IPS-15b (cell line): ENCODE results near the gene C1QTNF1.
"Not testable (repeated sequence)": the region's sequence is repeated elsewhere in the genome, so short reads cannot be mapped to it uniquely, and the experiment has no call there.

Experiments
- H3K27me3 ChIP-seq: one replicate; pipeline ENCODE4 v1.6.1; 2013; ENCODE audit warnings: low read length; ENCODE audit not compliant: control insufficient read depth, insufficient read depth
- H3K36me3 ChIP-seq: one replicate; pipeline ENCODE4 v1.6.1; 2013; ENCODE audit warnings: low read length; ENCODE audit not compliant: control insufficient read depth, insufficient read depth
- H3K4me1 ChIP-seq: one replicate; pipeline ENCODE4 v1.6.1; 2013; ENCODE audit warnings: mild to moderate bottlenecking, low read length; ENCODE audit not compliant: control insufficient read depth, insufficient read depth
- H3K4me3 ChIP-seq: one replicate; pipeline ENCODE4 v1.5.1; 2013; ENCODE audit warnings: low read depth, low read length
- H3K9ac ChIP-seq: one replicate; pipeline ENCODE4 v1.6.1; 2013; ENCODE audit warnings: low read depth, mild to moderate bottlenecking, low read length
- H3K9me3 ChIP-seq: one replicate; pipeline ENCODE4 v1.6.1; 2013; ENCODE audit warnings: mild to moderate bottlenecking, low read length; ENCODE audit not compliant: control insufficient read depth, insufficient read depth

C1QTNF1 gene

DNA sequence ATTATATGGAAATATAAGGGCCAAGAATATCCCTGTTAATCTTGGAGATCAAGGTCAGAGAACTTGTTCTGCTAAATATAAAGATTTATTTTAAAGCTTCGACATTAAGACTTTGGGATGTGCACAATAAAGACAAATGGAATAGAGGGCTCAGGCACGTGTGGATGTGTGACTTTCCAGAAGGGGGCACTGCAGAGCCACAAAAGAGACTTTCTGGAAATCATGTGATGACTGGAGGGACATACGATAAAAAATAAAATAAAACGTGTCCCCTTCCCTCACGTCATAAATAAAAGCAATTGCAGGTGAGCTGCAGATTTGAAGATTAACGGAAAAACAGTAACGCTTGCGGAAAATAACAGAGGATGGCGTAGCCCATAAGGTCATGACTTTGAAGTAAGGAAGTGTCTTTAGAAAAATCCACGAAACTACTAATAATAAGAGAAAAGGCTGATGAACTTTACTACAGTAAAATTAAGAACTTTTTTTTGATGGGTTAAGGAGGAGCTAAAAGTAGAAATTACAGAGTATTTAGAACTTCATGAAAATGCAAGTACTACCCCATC lies 41.2 kb downstream of the C1QTNF1 start:
- H3K27me3 ChIP-seq, result no peaks in the 10 kb centered on the region
- no peaks in the 10 kb centered on the region for H3K36me3 ChIP-seq
- no peaks in the 10 kb centered on the region for H3K4me1 ChIP-seq
- no peaks in the 10 kb centered on the region for H3K9me3 ChIP-seq
- no peak overlapping the region for H3K4me3 ChIP-seq
- H3K9ac ChIP-seq, result no peak overlapping the region

DNA sequence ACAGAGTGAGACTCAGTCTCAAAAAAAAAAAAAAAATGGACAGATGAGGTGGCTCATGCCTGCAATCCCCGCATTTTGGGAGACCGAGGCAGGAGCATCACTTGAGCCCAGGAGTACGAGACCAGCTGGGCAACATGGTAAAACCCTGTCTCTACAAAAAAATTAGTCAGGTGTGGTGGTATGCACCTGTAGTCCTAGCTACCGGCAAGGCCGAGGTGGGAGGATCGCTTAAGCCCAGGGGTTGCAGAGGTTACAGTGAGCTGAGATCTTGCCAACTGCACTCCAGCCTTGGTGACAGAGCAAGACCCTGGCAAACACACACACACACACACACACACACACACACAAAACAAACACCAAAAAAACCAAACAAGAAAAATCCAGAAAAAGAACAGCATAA lies 43.0 kb downstream of the C1QTNF1 start:
- H3K9ac ChIP-seq, result no peak overlapping the region
- H3K9me3 ChIP-seq, result no peaks in the 10 kb centered on the region
- no peak overlapping the region for H3K4me3 ChIP-seq
- H3K36me3 ChIP-seq, result no peaks in the 10 kb centered on the region
- no peaks in the 10 kb centered on the region for H3K4me1 ChIP-seq
- no peaks in the 10 kb centered on the region for H3K27me3 ChIP-seq

GRCh38 chr17:79070266-79070880 lies 46.4 kb downstream of the C1QTNF1 start:
- Histone ChIP-seq H3K27me3 (peaks cover under 1% of the 10 kb centered on the region), H3K36me3 (no peaks in the 10 kb centered on the region), H3K4me1 (no peaks in the 10 kb centered on the region), H3K4me3 (no peak overlapping the region), H3K9ac (no peak overlapping the region), H3K9me3 (no peaks in the 10 kb centered on the region)

- H3K36me3 ChIP-seq, result no peaks in the 10 kb centered on the region
- no peak overlapping the region for H3K9ac ChIP-seq
- peaks cover 3% of the 10 kb centered on the region for H3K27me3 ChIP-seq
- H3K4me1 ChIP-seq, result no peaks in the 10 kb centered on the region
- no peaks in the 10 kb centered on the region for H3K9me3 ChIP-seq
- no peak overlapping the region for H3K4me3 ChIP-seq
These were observed 47.3 kb downstream of the C1QTNF1 start for GRCh38 chr17:79071161-79071740.

- no peaks in the 10 kb centered on the region for H3K9me3 ChIP-seq
- no peaks in the 10 kb centered on the region for H3K36me3 ChIP-seq
- H3K4me3 ChIP-seq, result no peak overlapping the region
- H3K27me3 ChIP-seq, result peaks cover 3% of the 10 kb centered on the region
- H3K9ac ChIP-seq, result no peak overlapping the region
- H3K4me1 ChIP-seq, result no peaks in the 10 kb centered on the region
These were observed 48.6 kb downstream of the C1QTNF1 start for GRCh38 chr17:79072544-79072943.

- Histone ChIP-seq H3K36me3 (no peaks in the 10 kb centered on the region), H3K4me3 (no peak overlapping the region), H3K4me1 (no peaks in the 10 kb centered on the region), H3K9ac (no peak overlapping the region), H3K27me3 (peaks cover 3% of the 10 kb centered on the region), H3K9me3 (no peaks in the 10 kb centered on the region)
These were observed 49.2 kb downstream of the C1QTNF1 start for GRCh38 chr17:79073016-79073705.

GRCh38 chr17:79073706-79074088 lies 49.7 kb downstream of the C1QTNF1 start:
- Histone ChIP-seq H3K36me3 (no peaks in the 10 kb centered on the region), H3K27me3 (peaks cover 3% of the 10 kb centered on the region), H3K4me1 (no peaks in the 10 kb centered on the region), H3K4me3 (no peak overlapping the region), H3K9ac (no peak overlapping the region), H3K9me3 (no peaks in the 10 kb centered on the region)

- H3K36me3 ChIP-seq, H3K4me1 ChIP-seq, H3K9me3 ChIP-seq, H3K27me3 ChIP-seq, H3K4me3 ChIP-seq, H3K9ac ChIP-seq: not testable (repeated sequence)
These were observed 50.2 kb downstream of the C1QTNF1 start for GRCh38 chr17:79074121-79074648.

DNA sequence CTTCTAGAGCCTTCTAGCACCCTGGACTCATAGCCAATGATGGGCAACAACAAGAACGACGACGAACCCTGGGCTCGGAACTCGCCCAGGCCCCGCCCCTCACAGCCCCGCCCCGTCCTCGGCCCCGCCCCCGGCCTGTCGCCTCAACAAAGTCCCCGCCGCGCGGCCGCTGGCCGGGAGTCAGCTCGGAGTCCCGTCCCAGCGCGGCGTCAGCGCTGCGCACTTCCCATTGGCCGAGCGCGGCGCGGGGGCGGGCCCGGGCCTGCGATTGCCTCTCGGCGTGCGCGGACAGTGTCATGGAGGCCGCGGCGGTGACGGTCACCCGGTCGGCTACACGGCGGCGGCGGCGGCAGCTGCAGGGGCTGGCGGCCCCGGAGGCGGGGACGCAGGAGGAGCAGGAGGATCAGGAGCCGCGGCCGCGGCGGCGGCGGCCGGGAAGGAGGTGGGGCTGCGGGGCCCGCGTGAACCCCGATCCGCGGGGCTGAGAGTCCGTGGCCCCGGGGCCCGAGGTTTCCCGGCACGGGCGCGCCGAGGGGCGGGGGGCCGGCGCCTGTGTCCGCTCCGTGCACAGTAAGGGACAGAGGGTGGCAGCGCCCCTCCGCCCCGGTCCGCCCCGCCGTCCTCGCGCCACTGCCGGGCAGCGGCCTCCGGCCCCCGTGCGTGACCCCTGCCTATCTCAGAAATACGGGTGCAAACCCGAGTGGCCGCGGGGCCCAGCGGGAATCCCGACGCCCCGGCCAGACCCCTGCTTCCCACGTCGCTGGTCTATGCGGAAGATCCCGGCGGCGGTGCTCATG lies 50.9 kb downstream of the C1QTNF1 start, which contains the start of gene ENGASE:
Gene ENGASE, plus strand, starts transcription at position 176 of the 797 bp plus-strand sequence. Its CDS starts 121 bp downstream, at position 297.
- Histone ChIP-seq H3K4me3 (peak within 1 kb of the TSS; percentile 50), H3K4me1 (no peaks in the 10 kb centered on the region), H3K27me3 (peaks cover 3% of the 10 kb centered on the region), H3K9ac (peak within 1 kb of the TSS; percentile 60), H3K9me3 (no peaks in the 10 kb centered on the region), H3K36me3 (peaks cover 7% of the 10 kb centered on the region)

DNA sequence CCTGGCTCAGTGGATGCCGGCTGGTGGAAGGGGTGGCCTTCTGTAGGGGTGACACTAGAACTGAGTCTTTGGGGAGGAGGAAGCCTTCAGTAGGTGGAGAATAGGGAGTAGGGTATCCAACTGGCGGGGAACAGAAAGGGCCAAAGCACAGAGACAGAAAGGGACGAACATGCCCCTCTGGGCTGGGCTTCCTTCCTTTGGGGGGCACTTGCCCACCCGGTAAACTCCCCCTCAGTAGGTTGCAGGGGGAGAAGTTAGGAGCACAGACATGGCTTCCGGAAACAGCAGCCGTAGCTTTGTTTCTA lies 51.4 kb downstream of the C1QTNF1 start:
- H3K9ac ChIP-seq, result peak overlapping the region; percentile 60
- H3K4me3 ChIP-seq, result peak overlapping the region; percentile 50

DNA sequence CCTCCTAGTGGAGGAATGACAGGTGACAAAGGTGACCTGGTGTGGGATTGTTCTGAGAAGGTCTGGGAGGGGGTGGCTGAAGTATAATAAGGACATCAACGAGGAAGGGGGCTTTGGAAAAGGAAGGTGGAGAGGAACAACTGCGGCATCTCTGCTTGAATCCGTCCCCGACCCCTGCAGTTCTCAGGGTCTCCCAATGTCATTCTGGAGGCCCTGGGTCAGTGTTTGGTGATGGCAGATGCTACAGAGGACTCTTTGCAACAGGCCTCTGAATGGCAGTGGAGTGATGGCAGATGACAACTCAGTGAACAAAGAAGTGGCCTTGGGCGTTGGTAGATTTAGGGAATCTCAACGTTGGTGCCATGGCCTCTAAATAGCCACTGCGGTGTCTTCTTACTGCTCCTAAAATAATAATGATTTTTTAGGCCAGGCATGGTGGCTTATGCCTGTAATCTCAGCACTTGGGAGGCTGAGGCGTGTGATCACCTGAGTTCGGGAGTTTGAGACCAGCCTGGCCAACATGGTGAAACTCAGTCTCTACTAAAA lies 52.0 kb downstream of the C1QTNF1 start:
- no peaks in the 10 kb centered on the region for H3K9me3 ChIP-seq
- H3K4me3 ChIP-seq, result peak overlapping the region; percentile 50
- H3K36me3 ChIP-seq, result peaks cover 16% of the 10 kb centered on the region
- no peak overlapping the region for H3K9ac ChIP-seq
- no peaks in the 10 kb centered on the region for H3K4me1 ChIP-seq
- H3K27me3 ChIP-seq, result peaks cover 3% of the 10 kb centered on the region

More for the DNA sequence above, 51.4 kb downstream of the C1QTNF1 start:
- Histone ChIP-seq H3K27me3 (peaks cover 3% of the 10 kb centered on the region), H3K36me3 (peaks cover 11% of the 10 kb centered on the region), H3K9me3 (no peaks in the 10 kb centered on the region), H3K4me1 (no peaks in the 10 kb centered on the region)
